Stimulated activated CD4-positive, alpha-beta T cell treated with anti-CD3 and anti-CD28 coated beads, Interleukin-2, amount 100 ng/mL, for 24 hours (primary cell): ENCODE results near the gene EPB41L3.
"Not testable (repeated sequence)": the region's sequence is repeated elsewhere in the genome, so short reads cannot be mapped to it uniquely, and the experiment has no call there.

ENCODE experiments used
- DNase-seq, 2 donors: peaks; one replicate each; pipeline ENCODE4 v3.0.0-alpha.2; 2020

Gene EPB41L3

DNA sequence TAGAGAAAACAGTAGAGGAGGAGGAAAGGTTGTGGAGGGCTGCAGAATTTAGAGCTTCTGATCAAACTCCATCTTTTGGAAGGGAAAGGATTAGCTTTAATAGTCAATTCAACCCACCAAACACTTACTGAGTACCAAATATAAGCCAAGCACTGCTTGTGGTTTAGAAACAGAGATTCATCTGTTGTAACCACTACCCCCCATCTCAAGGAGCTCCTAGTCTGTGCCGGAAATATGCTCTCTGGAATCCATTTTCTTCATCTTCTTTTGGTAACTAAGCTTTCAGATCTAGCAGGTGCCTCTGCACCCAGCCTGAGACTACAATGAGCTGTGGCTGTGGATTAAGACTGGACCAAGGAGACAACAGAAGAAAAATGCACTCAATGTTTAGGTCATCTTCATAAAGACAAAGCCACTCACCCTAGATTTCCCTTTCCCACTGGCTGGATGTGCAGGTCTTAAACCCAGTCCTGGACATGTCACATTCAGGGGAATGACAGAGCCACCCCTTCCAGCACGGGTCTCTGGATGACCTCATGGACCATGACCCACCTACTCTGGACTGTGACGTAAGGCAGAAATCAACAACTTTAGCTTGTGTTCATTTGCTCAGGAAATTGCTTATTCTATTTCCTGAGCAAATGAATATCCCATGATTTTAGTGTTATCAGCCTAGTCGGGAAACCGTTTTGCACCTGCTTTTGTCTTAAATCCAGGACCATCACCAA lies 52.9 kb downstream of the EPB41L3 start:
- DNase-seq, result no peak

- no peak for DNase-seq
Observed at GRCh38 chr18:5488844-5489243, 55.0 kb downstream of the EPB41L3 start.

DNA sequence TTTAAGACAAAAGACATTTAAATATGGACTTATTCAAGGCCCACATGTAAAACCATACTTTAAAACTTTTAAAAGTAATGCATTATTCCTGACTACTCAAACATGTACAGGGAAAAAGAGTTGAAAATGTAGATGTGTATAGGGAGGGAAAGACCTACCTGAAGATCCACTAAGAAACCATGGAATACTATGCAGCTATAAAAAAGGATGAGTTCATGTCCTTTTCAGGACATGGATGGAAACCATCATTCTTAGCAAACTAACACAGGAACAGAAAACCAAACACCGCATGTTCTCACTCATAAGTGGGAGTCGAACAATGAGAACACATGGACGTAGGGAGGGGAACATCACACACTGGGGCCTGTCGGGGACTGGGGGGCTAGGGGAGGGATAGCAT lies 55.8 kb downstream of the EPB41L3 start:
- not testable (repeated sequence) for DNase-seq

DNA sequence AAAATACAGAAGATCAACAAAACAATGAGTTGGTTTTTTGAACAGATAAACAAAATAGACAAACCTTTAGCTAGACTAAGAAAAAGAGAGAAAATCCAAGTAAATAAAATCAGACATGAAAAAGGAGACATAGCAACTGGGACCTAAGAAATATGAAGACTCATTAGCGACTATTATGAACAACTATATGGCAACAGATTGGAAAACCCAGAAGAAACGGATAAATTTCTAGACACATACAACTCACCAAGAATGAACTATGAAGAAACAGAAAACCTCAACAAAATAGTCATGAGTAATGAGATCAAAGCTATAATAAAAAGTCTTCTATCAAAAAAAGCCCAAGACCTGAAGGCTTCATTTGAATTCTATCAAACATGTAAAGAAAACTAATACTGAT lies 59.3 kb downstream of the EPB41L3 start:
- DNase-seq, result no peak

DNA sequence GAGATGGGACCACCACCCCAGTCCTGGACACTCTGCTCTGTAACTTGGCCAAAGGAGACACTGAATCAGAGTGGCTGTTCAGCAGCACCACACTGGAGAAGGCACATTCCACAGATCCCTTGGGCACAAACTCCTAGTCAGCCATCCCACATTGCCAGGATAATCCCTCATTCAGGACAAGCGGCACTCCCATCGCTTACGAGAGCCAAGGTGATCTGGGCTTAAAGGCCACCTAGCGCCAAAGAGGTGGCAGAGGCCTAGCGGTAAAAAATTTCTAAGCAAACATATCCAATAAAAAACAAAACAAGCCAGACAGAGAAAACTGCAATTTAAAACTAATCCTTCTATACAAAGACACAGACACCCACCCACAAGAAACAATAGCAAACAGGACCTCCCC lies 62.2 kb downstream of the EPB41L3 start:
- DNase-seq, result no peak

GRCh38 chr18:5478261-5478660 lies 65.5 kb downstream of the EPB41L3 start:
- DNase-seq, result no peak

GRCh38 chr18:5476961-5477800 lies 66.6 kb downstream of the EPB41L3 start:
- DNase-seq, result no peak

- DNase-seq, result no peak
Observed at GRCh38 chr18:5475267-5475666, 68.5 kb downstream of the EPB41L3 start.

DNA sequence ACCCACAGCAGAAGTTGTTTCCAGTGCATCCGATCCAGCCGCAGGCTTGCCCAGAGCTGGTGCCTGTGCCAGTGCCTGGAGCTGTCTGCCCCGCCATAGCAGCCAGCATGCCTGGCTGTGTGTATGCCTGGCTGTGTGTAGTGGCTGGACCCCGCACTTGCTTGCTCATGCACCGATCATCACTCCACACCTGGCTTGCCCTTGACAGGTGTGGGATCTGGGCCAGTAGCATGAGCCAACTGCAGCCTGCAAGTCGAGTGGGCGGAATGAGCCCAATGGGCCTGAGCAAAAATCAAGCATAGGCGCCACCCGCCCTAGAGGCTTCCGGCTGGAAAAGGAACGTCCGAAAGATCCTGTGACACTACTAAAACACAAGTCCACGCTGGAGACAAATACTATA lies 74.5 kb downstream of the EPB41L3 start:
- DNase-seq, result no peak

GRCh38 chr18:5468394-5468793 lies 75.4 kb downstream of the EPB41L3 start:
- no peak for DNase-seq

DNA sequence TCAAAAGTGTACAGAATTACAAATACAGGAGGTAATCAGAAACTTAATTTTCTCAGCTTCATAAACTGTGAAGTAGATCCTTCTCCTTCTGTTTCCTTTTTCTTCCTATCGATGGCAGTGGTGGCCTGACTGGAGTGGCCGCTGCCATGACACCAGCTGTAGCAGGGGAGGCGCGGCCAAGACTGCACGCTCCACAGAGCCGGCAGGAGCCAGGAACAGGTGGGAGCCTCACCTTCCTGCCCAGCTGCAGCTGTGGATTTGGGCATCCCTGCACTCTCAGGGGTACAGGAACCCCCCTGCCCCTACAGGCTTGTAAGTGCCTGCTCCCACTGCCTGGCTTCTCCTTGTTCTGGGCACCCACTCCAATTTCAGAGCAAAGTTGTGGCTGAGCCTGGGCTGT lies 76.1 kb downstream of the EPB41L3 start:
- no peak for DNase-seq

DNA sequence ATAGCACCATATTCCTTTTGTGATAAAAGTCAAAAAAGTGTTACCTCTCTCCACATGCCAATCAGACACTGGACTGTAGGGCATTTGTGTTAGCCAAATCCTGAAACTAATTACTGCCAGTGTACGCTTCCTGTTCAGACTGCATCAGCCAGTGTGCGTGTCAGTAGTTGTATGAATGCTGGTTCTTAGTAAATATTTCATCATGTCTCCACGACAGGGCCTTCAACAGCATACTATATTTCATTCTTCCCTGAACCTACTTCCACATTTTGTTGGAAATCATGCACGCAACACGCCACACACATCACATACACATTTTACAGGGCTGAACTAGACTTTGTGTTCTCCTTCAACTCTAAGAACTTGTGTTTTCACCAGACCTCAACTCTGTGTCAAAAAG lies 77.5 kb downstream of the EPB41L3 start:
- no peak for DNase-seq

DNA sequence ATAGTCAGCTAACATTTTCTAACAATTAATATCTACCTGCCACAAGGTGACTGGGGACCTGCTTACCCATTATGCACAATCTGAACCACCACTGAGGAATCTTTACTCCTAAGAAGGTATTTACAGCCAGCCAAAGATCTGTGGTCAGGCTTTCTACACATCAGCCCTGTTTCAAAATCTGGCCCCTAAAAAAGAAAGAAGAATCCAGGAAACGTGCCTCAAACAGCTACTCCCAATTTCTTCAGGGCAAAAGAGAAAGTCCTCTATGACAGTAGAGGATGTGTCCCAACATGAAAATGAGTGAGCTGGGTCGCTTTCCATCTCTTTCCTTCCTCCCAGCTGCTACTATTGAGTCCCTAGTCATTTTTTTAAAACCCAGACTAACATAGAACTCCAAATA lies 79.5 kb downstream of the EPB41L3 start:
- no peak for DNase-seq

GRCh38 chr18:5463831-5464230 lies 80.0 kb downstream of the EPB41L3 start:
- no peak for DNase-seq

- no peak for DNase-seq
Observed at GRCh38 chr18:5463390-5463789, 80.4 kb downstream of the EPB41L3 start.

- DNase-seq, result no peak
Observed at GRCh38 chr18:5462227-5462626, 81.6 kb downstream of the EPB41L3 start.

GRCh38 chr18:5461041-5461440 lies 82.8 kb downstream of the EPB41L3 start:
- no peak for DNase-seq

DNA sequence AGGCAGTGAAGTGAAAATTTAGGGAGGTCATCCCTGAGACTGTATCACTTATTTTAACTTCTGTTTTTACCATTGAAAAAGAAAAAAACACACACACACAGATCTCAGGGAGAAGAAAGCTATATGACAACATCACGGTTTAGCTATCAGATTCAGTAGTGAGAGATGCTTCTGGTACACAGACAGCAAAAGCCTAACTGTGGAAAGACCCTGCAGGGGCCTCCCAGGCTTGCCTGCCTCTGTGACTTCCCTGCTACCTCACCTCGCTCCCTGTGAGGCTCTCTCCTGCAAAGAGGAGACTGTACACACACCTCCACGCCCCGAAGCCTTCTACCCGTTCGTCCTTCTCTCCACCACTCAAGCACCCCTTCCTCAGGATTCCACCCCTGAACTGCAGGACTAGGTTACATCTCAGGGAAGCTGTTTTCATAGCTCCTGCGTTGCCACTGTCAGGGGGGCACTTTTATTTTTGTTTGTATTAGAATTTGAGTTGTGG lies 86.3 kb downstream of the EPB41L3 start:
- DNase-seq, result no peak

- DNase-seq, result no peak
Observed at GRCh38 chr18:5456577-5457461, 87.0 kb downstream of the EPB41L3 start.

DNA sequence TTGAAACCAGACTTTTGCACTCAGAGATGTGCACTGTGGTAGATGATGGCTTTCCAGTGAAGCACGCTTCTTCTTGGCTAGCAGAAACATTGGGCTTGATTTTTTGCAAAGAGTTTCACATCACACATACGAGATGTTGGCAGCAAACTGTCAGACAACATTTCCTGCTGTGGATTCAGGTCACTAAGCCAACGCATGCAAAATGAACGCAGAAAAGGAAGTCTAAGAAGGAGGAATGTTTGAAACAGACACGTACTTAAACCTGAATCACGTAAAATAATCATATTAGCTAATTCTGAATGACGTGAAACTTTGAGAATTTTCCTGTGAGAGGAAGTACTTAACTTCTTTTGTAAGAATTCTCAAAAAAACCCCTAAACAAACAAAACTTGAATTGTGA lies 88.1 kb downstream of the EPB41L3 start:
- DNase-seq, result no peak

DNA sequence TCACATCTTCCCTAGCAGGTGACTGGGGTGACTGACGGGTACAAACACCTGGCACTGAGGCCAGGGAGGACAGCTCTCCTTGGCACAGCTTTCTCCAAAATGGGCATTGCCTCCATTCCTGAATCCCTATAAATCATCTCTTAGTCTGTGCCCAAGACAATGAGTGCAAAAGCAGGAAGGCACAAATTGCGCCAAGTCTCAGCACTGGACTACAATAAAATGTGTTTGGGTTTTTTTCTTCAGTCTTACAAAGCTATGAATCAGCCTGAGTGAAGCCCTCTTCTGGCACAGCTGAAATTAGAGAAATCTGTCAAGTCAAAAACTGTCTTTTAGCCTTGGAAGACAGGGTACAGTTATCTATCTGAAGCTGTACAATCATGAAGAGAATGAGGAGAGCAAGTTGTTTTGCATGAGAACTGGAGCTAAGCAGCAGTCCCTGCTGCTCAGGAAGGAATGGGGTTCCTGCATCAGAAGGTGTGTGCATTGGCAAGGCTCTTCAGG lies 90.8 kb downstream of the EPB41L3 start:
- no peak for DNase-seq

DNA sequence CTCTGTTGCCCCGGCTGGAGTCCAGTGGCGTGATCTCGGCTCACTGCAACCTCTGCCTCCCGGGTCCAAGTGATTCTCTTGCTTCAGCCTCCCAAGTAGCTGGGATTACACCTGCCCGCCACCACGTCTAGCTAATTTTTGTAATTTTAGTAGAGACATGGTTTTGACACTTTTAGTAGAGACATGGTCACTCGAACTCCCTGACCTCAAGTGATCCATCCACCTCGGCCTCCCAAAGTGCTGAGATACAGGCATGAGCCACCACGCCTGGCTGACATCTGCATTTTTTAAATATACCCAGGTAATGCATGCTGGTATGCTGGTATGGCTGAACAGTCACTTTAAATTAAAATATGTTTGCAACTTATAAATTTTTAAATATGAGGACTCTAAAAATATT lies 91.9 kb downstream of the EPB41L3 start:
- DNase-seq, result no peak

- no peak for DNase-seq
Observed at GRCh38 chr18:5451150-5451549, 92.6 kb downstream of the EPB41L3 start.
